HG02678 (cell line): ENCODE data around the gene SUPT3H.

Source experiments
- ATAC-seq: cut with Tn5 transposase; IDR thresholded peaks from one replicate; pipeline ENCODE4 v1.9.1; 2021; ENCODE audit warnings: mild to moderate bottlenecking, moderate library complexity; ENCODE audit not compliant: unreplicated experiment

SUPT3H gene

DNA sequence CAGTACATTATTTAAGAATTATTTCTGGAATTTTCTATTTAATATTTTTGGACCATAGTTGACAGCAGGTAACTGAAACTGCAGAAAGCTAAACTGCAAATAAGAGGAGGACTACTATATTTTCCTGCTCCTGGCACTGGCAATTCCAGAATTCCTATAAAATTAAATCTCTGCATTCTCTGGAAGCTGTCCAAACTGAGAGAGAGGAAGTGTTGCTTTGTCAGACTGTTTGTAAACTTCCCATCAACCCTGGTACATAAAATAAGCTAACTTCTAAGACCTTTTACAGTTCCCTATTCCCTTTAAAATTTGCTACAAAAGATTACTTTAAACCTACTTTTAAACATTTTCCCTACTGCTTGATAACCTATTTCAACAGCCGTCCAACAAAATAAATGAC, 245.7 kb downstream of the SUPT3H start:
- no peak for ATAC-seq

DNA sequence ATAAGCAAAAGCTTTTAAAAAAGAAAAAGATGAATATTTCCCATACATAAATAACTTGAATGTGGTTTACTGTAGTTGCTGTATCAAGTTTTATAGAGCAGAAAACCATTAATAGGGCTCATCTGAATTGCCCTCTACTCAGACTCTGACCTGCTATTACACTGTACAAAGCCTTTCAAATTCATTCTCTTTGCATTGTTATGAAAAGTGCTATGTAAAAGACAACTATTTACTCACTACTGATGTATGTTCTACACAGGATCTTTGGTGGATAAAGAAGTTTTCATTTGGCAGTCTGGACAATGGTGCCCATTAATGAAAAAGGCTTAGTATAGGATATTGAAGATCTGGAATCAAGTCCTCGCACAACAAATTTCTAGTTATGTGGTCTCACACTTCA, 248.7 kb downstream of the SUPT3H start:
- no peak for ATAC-seq

DNA sequence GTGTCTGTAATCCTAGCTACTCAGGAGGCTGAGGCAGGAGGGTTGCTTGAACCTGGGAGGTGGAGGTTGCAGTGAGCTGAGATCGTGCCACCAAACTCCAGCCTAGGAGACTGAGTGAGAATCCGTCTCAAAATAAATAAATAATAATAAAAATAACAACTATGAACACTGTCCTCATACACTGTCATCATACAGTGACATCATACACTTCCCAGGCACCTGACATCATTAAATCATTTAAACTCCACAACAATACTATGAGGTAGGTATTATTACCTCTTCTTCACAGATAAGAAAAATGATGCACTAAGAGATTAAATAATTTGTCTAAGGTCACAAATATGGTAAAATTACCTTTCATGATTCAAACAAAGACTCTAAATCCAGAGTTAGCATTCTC, 250.5 kb downstream of the SUPT3H start:
- ATAC-seq = no peak

DNA sequence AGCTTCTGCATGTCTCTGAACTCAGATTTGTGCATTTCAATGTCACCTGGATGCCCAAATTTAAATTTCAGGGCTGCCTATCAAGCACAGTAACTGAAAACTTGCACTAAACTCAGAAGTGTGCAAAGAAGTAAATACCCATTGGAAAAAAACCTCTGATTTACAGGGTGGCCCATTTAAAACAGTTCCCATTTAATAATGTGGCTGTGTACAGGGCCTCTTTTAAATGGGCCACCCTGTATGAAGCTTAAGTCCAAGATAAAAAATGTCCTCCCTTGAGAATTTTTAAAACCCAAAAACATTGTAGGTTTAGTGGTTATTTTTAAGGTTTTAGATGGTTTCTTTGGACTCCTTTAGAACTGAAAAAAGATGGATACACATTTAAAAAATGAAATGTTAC, 251.7 kb downstream of the SUPT3H start:
- no peak for ATAC-seq

DNA sequence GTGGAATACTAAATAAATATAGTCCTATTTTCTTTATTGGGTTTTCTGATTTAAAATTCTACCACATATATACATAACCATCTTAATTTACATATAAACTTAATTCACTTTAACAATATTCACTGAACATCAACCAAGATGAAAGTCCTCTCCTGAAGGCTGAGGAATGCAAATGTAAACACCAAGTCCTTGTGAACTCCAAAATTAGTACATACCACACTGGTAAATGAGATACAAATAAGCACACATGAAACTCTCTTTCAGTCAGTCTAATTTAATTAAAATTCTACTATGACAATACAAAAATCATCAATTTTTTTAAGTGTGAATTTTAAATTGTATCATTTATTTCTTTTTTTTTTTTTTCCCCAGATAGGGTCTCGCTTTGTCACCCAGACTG, 254.7 kb downstream of the SUPT3H start:
- ATAC-seq = no peak

DNA sequence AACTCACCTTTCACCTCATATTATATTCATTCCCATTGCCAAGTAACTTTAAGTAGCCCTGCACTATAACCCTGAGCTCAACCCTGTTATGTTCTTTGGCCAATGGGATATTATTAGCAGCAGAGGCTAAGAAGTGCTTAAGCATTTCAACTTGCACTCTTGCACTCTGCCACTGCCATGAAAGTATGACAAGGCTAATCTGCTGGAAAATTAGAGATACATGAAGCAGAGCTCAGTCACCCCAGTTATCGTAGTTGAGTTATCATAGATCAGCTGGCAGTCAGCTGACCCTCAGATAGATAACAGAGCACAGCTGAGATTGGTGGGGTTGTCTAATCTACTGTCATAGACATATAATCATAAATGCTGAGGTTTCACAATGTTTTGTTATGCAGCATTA, 259.0 kb downstream of the SUPT3H start:
- no peak for ATAC-seq

DNA sequence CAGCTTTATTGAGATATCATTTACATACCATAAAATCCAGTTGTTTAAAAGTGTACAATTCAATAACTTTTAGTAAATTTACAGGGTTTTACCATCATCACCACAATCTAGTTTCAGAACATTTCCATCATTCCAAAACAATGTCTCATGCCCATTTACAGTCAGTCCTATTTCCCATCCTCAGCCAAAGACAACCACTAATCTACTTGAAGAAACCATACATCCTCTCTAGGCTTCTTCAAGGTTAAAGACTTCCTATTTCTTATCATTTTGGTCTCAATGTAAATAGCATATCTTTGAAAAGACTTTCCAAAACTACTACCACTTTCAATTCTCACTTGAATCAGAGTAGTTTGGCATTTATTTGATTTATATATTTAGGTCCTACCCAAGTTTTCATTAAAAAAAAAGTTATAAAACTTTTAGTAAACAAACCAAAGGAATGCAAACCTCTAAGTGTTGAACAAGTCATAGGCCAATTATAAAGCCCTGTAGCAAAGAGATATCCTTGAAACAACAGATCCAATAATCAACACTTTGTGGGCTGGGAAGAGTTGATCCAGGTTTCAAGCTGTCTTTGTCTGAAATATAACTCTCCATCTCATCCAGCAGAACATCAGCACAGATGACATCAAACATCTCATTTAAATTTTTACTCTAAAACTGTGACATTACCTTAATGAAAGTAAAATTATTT, 260.9 kb downstream of the SUPT3H start:
- ATAC-seq = no peak

DNA sequence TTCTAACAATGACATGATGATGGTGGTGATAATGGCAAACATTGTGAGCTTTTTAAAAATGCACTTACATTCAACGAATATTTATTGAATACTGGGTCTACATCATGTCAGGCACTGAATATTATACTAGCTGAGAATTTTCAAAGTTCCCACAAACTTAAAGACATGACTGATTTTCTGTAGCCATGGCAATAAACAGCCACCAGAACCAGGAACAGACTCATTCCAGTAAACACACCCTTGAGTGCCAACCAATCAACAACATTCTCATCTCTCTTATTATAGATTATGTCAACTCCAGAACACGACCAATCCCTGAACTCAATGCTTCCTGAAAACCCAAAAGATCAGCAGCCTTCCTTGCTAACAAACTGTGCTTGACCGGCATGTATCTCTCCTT, 262.0 kb downstream of the SUPT3H start:
- no peak for ATAC-seq

DNA sequence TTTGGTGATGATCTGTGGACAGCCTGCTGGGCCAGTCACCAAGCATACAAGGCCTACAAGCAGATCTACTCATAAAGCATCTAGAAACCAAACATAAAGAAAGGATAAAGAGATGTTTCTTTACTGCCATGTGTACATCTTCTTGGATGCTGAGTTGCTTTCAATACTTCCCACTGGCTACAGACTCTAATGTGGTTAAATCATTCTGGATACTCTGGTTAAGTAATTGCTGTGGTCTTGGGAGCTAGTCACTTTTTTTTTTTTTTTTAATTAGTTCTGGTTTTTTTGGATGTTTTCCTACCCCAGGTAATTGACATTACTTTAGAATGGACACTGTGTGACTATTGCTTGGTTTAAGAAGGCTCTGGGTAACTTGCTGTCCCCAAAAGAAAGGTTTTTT, 265.0 kb downstream of the SUPT3H start:
- ATAC-seq = no peak

DNA sequence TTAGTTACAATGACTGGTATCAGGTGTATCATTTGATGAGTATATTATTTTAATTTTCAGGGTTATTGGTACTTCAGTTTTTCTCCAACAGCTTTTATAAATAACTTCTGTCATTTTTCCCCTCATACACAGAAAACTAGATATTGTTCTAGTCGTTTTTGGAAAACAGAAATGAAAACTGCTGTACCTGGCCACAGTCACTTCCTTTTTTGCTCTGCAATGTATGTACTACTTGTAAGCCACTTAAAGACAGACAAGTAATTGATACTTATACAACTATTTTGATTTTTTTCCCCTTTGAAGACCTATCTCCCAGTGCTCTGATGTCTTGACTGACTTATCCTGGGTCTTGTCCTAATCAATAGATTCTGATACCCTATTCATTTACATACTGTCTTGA, 268.2 kb downstream of the SUPT3H start:
- ATAC-seq = no peak

DNA sequence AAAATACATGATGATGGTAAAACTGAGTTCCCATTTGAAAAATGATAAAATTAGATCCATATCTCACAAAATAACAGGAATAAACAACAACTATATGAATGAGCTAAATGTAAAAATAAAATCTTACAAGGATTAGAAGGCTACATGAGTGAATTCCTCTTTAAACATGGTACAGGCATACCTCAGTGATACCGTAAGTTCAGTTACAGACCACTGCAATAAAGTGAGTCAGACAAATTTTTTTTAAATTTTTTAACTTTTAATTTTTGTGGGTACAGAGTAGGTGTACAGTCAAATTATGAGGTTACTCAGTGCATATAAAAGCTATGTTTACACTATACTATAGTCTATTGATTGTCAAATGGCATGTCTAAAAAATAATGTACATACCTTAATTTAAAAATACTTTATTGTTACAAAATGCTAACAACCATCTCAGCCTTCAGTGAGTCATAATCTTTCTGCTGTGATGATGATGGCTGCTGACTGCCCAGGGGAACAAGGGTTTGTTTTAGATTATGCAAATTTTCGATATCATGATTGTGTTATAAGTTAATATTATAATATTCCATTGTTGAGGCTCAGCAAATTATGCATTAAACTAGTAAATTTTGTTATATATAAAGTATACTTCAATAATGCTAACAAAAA, 272.4 kb downstream of the SUPT3H start:
- ATAC-seq = no peak

DNA sequence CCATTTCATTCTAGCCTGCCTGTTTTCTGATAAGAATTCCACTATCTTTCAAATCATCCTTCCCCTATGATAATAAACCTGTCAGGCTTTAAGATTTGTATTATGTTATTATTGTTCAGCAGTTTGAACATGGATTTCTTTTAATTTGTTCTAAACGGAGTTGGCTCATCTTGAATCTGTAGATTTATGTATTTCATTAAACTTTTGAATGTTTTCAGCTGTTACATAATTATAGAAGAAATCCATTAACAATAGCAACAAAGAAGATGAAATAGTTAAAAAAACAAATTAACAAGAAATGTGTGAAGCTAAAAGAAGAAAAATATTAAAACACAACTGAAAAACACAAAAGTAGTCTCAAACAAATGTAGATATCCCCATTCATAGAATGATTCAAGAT, 273.3 kb downstream of the SUPT3H start:
- ATAC-seq = no peak

DNA sequence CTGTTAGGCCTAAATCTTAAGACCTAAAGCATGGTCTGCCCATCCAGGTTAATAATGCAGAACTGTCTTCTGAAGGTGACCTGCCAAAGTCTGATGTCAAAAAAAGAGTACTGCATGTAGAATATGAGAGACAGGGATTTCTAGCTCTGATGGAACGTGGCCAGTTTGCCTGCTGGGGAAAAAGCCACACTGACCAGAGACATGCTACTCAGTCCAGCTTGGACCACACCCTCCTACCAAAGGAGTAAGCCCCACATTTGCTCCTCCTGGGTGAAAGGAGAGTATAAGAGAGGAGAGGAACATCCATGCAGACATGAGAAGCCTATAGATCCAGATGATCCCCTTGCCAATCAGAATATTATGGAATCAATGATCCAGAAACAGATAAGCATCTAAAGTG, 279.5 kb downstream of the SUPT3H start:
- ATAC-seq = no peak

DNA sequence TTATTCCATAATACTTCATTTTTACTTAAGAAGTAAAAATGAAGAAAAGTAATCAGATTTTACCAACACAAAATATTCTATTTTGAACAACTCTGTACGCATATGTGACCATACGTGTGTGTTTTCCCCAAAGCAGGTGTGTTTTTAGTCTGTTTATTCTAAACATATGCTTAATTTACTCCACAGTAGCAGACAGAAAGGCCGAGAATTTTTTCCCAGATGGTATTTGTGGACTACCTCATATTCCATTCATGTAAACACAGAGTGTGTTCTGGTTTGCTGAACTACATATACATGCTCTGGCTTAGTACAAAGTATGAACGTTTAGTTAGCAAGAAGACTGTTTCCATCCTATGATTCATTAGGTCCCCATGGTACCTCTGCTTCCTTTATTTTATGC, 282.9 kb downstream of the SUPT3H start:
- ATAC-seq = no peak

DNA sequence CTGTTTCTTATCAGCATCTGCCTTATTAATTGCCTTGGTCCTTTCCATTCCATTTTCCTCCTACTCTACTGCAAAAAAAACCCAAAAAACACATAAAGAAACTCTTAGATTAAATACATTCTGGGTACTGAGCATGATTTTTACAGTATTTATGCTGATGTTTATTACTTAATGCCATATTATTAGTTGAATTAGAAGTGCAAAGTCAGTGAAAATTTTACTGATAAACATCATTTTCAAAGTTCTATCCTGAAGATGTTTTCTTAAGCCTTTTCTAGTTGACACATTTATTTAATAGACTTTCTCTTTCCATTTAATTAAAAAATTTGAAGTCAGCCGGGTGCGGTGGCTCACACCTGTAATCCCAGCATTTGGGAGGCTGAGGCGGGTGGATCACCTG, 285.6 kb downstream of the SUPT3H start:
- ATAC-seq = no peak

DNA sequence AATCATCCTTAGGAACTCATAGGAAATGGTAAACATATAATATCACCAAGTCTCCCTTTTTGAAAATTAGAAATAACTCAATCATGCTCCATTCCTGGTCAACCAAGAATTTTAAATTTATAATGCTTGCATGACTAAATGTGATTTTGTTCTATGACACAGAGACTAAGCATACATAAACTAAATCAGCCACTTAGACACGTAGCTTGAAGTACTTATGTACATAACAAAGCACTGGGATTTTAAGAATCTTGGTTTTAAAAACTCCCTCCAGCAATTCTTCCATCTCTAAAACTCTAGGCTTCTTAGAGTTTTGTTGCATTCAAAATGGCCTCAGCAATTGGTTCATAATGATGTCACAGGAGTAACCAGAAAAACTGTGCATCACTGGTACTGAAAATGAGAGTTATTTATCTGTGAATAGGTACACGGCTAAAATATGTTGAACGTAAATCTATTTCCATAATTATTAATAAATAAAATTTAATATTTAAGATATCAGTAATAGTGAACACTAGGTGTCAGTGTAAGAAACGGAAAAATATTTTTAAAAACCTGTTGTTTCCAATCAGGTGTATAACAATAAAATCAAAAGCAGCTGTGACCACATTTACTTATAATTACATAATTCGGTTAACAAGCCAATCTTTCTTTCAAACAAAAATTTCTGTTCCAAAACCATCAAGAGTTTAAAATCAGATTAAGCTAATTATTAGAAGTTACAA, 291.2 kb downstream of the SUPT3H start:
- ATAC-seq = no peak

DNA sequence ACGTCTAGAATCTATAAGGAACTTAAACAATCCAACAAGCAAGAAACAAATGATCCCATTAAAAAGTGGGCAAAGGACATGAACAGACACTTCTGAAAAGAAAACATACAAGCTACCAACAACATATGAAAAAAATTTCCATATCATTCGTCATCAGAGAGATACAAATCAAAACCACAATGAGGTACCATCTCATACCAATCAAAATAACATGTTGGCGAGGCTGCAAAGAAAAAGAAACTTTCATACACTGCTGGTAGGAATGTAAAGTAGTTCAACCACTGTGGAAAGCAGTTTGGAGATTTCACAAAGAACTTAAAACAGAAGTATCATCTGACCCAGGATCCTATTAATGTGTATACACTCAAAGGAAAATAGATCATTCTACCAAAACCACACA, 293.5 kb downstream of the SUPT3H start:
- ATAC-seq = no peak

DNA sequence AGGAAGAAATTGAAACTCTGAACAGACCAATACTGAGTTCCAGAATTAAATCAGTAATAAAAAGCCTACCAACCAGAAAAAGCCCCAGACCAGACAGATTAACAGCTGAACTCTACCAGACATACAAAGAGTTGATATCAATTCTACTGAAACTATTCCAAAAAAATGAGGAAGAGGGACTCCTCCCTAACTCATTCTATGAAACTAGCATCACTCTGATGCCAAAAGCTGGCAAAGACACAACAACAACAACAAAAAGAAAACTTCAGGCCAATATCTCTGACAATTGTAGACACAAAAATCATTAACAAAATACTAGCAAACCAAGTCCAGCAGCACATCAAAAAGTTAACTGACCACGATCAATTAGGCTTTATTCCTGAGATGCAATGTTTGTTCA, 295.6 kb downstream of the SUPT3H start:
- ATAC-seq = no peak

DNA sequence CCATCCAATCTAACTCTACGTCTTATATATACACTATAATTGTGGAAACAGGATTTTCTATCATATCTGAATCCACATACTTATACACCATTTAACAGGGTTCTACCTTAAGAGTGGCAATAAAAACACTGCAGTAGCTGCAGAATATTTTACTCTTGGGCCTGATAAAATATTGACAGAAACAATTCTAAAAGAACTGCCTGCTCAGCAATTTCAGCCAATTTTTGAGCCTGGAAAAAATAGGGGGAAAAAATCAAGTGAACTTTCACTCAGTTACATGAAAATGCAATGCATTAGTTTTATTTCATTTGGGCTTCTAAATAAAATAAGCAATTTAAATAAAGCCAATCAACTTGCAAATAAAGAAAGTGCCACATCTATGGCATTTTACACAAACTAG, 296.1 kb downstream of the SUPT3H start:
- ATAC-seq = no peak

DNA sequence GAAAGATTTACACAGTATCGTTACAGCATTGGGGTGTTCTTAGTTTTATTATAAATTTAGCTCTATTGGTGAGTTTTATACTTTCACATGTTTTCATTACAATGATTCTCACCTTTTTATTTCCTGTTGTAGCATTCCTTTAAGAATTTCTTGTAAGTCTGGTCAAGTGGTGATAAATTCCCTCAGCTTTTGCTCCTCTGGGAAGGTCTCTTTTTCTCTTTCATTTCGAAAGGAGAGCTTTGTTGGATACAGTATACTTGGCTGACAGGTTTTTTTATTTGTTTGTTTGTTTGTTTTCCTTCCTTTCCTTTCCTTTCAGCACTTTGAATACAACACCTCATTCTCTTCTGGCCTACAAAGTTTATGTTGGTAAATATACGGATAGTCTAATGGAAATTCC, 299.3 kb downstream of the SUPT3H start:
- no peak for ATAC-seq

DNA sequence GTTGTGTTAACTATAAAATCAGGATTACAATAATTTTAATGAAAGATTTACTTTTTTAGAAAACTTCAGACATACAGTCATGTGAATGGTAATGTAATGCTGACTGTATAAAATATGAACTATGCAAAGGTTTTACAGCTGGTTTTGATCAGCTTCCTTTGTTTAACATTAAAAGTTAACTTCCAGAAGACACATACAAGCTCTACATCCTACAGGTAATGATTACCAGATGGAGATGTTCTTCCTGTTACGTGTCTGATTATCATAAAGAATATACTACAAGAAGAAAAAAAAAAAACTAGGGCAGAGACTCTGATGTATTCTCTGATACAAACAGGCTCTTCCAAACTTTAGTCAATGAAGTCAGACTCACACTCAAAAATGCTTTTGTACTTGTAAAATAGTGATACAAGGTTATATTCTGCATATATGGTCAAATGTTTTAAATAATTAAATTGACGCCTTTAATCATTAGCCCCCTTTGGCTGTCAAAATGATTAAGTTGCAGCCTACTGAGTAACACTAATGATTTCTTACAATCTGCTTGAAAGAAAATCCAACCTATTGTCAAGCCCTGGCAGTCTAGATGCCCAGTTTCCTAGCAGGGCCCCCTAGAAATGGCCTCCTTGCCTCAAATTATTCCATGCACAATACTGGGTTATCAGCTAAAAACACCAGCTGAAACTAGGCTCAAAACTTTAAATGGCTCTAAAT, 301.4 kb downstream of the SUPT3H start:
- no peak for ATAC-seq

DNA sequence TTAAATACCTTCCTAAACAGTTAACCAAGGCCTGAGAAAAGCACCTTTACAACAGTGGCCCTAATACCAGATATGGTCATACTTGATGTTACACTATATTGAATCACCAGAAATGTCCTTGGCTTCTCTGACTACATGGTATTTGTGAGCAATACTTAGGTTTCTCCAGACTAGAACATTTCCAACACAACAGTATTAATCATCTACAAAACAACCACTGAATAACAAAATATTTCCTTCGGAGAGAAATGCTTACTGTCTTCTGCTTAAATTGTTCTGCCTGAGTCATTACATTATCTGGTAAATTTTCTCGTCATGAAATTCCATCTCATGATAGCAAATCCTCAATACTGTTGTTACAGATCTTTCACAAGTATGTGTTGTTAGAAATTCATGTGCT, 302.5 kb downstream of the SUPT3H start:
- no peak for ATAC-seq
